OCI-M1 (cell line): Measurements from ENCODE around the gene CAND2.

Source experiments
- DNase-seq: peaks from one replicate; lab custom pipeline; 2025; lab: John Stamatoyannopoulos, UW

Gene CAND2

DNA sequence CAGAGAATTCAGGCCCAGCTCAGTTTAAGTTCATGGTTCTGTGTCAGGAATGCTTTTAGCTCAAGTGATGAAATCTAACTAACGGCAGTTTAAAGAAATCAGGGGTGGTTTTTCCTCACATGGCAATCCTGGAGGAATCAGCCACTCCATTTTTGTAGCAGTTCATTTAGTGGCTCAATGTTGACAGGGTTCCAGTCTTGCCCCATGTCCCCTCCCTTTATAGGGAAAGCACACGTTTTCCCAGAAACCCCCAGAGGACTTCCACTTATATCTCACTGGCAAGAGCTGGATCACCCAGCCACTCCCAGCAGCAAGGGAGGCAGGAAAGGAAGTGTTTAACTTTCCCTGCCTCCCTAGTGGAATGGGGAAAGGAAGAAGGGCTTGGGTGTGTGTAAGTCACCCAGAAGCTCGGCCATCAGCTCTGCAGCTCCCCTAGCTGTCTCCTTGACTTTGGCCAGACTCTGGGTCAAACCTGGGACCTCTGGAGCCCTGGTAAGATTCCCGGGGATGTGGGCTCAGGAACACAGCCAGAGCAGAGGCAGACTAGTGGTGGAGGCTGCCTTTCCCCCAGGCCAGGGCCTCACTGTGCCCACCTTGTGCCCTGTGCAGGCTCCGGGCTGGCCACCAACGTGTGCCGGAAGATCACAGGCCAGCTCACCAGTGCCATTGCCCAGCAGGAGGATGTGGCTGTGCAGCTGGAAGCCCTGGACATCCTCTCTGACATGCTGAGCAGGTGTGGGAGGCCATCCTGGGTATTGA is 11.3 kb downstream of the CAND2 start:
- DNase-seq = no peak

GRCh38 chr3:12808587-12808986 is 12.1 kb downstream of the CAND2 start:
- no peak for DNase-seq

- DNase-seq = no peak
Measured at GRCh38 chr3:12809001-12809400, 12.5 kb downstream of the CAND2 start.

- no peak for DNase-seq
Measured at GRCh38 chr3:12809435-12809834, 13.0 kb downstream of the CAND2 start.

GRCh38 chr3:12810013-12810780 is 13.7 kb downstream of the CAND2 start:
- peak; percentile 77 for DNase-seq

GRCh38 chr3:12810961-12811360 is 14.5 kb downstream of the CAND2 start:
- DNase-seq = no peak

DNA sequence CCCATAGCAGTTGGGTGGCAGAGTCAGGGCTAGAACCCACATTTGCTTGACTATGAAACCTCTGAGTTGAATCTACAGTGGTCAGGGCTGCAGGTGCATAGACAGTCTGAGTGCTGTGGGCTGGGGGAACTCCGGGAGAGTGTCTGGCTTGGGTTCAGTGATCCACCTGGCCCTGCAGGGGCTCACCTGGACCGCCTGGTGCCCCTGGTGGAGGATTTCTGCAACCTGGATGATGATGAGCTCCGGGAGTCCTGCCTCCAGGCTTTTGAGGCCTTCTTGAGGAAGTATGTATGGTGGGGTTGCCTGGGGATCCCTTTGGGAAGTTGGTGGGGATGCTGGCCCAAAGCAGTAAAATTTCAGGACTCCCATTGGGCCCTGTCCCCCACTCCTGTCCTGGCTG is 16.3 kb downstream of the CAND2 start:
- no peak for DNase-seq

DNA sequence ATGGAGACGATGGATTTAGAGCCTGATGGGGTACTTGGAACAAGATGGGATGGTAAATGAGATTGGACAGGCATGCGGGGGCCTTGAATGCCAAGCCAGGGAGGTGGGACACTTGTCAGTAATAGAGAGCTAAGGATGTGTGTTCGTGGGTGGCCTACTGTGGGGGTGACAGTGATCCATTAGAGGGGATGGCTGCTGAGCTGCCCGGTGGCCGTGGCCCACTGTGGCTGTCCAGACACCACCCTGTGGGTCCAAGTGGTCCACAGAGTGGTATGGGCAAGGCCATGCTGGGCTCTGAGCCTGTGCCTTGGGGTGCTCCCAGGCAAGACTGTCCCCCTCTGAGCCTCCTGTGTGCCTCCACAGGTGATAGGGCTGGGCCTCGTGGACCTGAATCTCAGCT is 17.5 kb downstream of the CAND2 start:
- DNase-seq = no peak

DNA sequence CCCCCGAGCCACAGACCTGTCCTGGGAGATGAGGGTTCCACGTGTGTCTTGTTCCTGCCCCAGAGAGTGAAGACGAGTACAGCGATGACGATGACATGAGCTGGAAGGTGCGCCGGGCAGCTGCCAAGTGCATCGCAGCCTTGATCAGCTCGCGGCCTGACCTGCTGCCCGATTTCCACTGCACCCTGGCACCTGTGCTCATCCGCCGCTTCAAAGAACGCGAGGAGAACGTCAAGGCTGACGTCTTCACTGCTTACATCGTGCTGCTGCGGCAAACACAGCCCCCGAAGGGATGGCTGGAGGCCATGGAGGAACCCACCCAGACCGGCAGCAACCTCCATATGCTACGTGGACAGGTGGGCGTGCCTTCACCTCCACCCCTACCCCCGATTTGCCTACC is 18.6 kb downstream of the CAND2 start:
- no peak for DNase-seq

DNA sequence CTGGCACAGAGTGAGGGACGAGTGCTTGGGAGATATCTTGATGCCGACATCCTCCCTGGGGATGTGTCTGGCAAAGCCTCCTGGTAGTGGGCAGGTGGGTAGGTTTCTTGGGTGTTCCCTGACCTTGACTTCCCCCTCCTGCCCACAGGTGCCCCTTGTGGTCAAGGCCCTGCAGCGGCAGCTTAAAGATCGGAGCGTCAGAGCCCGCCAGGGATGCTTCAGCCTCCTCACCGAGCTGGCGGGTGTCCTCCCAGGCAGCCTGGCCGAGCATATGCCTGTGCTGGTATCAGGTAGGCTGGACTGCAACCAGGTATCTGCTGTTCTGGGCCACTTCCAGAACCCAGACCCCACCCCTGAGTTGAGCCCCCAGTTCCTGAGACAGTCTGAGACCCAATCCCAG is 19.2 kb downstream of the CAND2 start:
- no peak for DNase-seq

- no peak for DNase-seq
Measured at GRCh38 chr3:12816521-12817342, 20.3 kb downstream of the CAND2 start.

DNA sequence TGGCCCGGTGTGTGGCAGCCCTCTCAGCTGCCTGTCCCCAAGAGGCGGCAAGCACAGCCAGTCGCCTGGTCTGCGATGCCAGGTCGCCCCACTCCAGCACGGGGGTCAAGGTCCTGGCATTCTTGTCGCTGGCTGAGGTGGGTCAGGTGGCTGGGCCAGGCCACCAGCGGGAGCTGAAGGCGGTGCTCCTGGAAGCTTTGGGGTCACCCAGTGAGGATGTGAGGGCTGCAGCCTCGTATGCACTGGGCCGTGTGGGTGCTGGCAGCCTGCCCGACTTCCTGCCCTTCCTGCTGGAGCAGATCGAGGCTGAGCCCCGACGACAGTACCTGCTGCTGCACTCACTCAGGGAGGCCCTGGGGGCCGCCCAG is 20.8 kb downstream of the CAND2 start:
- no peak for DNase-seq

- no peak for DNase-seq
Measured at GRCh38 chr3:12818273-12818672, 21.8 kb downstream of the CAND2 start.

- DNase-seq = no peak
Measured at GRCh38 chr3:12818773-12819172, 22.3 kb downstream of the CAND2 start.

DNA sequence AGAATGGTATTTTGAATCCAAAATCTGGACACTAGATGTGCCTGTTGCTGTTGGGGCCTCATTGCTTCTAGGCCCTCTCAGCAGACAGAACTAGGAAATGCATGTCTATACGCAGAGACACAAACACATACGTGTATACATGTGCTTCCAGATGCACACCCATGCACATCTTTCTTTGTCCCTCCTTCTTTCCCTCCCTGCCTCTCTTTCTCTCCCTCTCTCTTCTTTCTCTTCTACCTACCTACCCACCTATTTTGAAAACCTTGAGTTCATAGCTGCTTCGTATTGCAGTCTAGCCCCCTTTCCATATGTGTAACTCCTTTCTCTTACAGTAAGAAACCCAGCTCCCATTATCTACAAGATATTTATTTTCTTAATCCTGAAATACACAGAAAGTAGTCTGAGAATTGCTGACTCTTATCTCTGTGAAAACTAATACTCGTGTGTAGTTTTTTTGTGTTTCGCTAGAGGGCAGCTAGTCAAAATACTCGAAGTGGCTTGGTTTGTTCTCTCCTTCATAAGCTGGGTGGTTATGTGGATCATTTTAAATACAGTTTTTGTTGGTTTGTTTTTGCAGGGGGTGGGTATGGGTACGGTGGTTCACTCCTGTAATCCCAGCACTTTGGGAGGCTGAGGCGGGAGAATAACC is 26.4 kb downstream of the CAND2 start:
- peak; percentile 63 for DNase-seq

DNA sequence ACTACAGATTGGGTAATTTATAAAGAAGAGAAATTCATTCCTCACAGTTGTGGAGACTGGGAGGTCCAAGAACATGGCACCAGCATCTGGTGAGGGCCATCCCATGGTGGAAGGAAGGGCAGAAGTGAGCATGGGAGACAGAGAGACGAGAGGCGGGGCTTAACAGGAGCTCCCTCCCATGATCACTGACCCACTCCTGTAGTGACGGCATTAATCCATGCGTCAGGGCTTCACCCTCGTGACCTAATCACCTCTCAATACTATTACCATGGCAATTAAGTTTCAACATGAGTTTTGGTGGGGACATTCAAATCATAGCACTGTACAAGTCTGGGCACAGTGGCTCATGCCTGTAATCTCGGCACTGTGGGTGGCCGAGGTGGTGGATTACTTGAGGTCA is 27.8 kb downstream of the CAND2 start:
- DNase-seq = no peak

DNA sequence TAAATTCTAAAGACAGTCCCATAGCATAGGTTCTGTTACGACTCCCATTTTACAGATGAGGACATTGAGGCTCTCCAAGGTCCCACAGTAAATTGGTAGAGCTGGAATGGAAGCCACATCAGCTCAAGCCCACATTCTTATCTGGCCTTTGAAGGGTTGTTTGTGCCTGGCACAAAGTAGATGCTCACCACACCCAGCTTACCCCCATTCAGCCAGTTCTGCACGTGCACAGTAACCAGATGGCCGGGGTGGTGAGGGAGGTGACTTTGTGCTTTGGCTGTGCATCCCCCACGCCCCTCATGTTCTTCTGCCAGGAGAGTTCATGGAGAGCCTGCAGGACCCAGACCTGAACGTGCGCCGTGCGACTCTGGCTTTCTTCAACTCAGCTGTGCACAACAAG is 28.7 kb downstream of the CAND2 start:
- DNase-seq = no peak

GRCh38 chr3:12828751-12829150 is 32.3 kb downstream of the CAND2 start:
- no peak for DNase-seq

GRCh38 chr3:12829404-12829803 is 32.9 kb downstream of the CAND2 start:
- no peak for DNase-seq

DNA sequence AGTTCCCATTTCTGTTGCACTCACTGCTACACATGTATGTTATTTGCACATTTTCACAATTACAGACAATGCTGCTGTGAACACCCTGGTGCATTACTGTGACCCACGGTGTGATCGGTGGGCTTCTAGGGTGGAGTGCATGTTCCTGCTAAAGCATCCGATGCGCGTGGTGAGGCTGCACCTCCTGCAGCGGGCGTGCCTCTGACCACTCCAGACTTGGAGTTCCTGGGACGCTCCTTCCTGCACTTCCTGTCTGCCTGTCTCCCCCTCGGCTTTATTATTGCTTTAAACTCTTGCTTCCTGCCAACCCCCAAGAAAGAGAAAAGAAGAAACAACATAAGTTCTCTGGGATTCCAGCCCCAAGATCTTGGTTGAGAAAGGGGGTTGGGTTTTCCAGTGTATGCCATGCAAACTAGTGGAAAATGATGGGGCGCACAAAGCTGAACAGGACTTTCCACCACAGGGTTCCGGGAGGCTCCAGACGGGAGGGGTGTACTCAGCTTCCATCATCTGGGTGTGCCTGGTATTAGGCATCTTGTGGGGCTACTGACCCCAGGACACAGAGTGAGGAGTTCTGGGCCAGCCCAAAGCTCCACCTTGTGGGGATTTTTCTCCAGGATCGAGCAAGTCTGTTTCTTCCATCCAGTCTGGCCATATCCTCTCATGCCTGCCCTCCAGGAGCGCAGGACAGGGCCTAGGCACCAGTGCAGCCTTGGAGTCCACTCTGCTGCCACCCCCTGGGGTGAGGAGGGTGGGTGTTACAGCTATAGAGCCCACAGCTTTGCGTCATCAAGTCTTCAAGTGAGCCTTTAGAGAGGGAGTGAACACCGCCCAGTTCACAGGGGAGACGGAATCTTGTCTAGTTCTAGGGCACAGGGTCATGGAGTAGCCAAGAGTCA is 33.7 kb downstream of the CAND2 start:
- no peak for DNase-seq

DNA sequence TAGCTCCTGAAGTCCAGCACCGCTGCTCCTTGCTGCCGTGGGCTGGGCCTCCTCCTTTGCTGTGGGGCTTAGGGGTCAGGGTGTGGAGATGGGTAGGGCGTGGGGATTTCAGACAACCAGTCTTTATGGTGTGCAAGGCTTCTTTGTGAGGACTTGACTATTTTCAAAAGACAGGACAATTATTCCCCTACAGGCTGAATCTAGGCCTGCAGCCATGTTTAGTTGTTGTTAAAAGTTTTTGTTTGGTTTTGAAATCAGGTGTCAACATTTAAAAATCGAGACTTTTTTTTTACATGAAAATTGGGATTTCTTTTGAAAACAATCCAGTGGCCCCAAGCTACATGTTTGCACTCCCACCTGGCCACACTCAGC is 34.3 kb downstream of the CAND2 start:
- DNase-seq = no peak
